ENCODE results near the gene KCNJ5.

The KCNJ5 gene

GRCh38 chr11:128894286-128894681, 3.1 kb downstream of the KCNJ5 start:
- TF ChIP-seq, protein P1, sequence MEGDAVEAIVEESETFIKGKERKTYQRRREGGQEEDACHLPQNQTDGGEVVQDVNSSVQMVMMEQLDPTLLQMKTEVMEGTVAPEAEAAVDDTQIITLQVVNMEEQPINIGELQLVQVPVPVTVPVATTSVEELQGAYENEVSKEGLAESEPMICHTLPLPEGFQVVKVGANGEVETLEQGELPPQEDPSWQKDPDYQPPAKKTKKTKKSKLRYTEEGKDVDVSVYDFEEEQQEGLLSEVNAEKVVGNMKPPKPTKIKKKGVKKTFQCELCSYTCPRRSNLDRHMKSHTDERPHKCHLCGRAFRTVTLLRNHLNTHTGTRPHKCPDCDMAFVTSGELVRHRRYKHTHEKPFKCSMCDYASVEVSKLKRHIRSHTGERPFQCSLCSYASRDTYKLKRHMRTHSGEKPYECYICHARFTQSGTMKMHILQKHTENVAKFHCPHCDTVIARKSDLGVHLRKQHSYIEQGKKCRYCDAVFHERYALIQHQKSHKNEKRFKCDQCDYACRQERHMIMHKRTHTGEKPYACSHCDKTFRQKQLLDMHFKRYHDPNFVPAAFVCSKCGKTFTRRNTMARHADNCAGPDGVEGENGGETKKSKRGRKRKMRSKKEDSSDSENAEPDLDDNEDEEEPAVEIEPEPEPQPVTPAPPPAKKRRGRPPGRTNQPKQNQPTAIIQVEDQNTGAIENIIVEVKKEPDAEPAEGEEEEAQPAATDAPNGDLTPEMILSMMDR (IDR thresholded peaks at IDR 0.05), result no peak
- no peak for DNase-seq (ENCODE audit: low spot score)
- H3K27ac ChIP-seq, result no peak overlapping the region

GRCh38 chr11:128894685-128895084, 3.5 kb downstream of the KCNJ5 start:
- TF ChIP-seq, protein P1 (IDR thresholded peaks at IDR 0.05), result no peak
- H3K4me3 ChIP-seq, result no peak overlapping the region
- DNase-seq (ENCODE audit: low spot score), result no peak
- no peak overlapping the region for H3K27ac ChIP-seq

More at GRCh38 chr11:128894286-128894681, 3.1 kb downstream of the KCNJ5 start:
- H3K4me3 ChIP-seq, result no peak overlapping the region

- TF ChIP-seq, protein P1 (IDR thresholded peaks at IDR 0.05), result no peak
- DNase-seq (ENCODE audit: low spot score), result no peak
- Histone ChIP-seq H3K27ac (no peak overlapping the region), H3K4me3 (no peak overlapping the region)
These were observed 4.4 kb downstream of the KCNJ5 start for GRCh38 chr11:128895526-128895925.

- DNase-seq (ENCODE audit: low spot score), result no peak
- TF ChIP-seq, protein P1 (IDR thresholded peaks at IDR 0.05), result no peak
- no peak overlapping the region for H3K27ac ChIP-seq
- no peak overlapping the region for H3K4me3 ChIP-seq
These were observed 5.2 kb downstream of the KCNJ5 start for GRCh38 chr11:128896356-128896755.

- H3K27ac ChIP-seq, result no peak overlapping the region
- TF ChIP-seq, protein P1 (IDR thresholded peaks at IDR 0.05), result no peak
- DNase-seq (ENCODE audit: low spot score), result no peak
- H3K4me3 ChIP-seq, result no peak overlapping the region
These were observed 6.7 kb downstream of the KCNJ5 start for GRCh38 chr11:128897826-128898225.

DNA sequence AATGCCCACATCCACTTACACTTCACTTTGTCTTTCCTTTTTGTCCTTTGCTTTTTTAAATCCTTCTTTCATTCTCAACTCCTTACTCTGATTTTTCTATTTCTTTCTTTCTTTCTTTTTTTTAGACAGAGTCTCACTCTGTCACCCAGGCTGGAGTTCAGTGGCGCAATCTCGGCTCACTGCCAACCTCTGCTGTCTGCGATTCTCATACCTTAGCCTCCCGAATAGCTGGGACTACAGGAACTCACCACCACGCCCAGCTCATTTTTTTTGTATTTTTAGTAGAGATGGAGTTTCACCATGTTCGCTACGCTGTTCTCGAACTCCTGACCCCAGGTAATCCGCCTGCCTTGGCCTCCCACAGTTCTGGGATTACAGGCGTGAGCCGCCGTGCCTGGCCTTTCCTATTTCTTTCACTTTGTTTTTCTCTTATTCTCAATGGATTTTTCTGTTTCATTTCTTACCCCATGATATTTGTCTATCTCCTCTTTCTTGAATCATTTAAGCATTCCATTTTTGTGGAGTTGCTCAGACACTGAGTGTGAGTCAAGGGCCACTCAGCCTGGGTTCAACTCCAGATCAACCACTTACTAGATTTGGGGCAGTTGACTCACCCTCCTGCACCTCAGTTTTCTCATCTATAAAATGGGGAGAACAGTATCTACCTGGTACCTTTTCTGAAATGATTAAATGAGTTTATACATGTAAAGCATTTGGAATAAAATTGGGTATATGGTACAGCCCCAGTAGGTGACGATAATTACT, 7.6 kb downstream of the KCNJ5 start:
- Histone ChIP-seq H3K4me3 (no peak overlapping the region), H3K27ac (no peak overlapping the region)
- no peak for DNase-seq (ENCODE audit: low spot score)
- TF ChIP-seq, protein P1 (IDR thresholded peaks at IDR 0.05), result no peak

DNA sequence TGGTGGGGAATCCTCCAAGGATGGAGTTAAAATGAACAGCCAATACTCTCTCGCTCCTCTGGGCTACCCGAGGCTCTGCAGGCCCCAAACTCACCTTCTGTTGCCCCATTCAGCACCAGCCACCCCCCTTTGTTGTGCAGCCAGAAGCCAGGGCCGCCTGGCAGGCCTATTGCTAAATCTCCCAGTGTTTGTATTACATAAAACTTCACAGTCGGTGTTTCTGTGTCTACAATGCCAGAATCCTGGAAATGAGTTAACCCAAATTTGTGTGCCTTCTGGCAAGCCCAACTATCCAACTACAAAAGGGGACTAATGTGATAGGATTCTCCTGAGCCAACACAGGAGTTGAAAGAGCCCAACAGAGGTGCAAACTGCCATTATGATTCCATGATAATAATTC, 9.3 kb downstream of the KCNJ5 start:
- no peak for DNase-seq (ENCODE audit: low spot score)

More for the DNA sequence above, 9.3 kb downstream of the KCNJ5 start:
- H3K4me3 ChIP-seq, result no peak overlapping the region
- TF ChIP-seq, protein P1 (IDR thresholded peaks at IDR 0.05), result no peak
- no peak overlapping the region for H3K27ac ChIP-seq

All from coronary artery (tissue), 2 donors.